Type B pancreatic cell (in vitro differentiated cells): ENCODE results near the gene CD8A. TPM values are rescaled to one million over a fixed set of nuclear protein-coding genes. Genes with fewer than 3 reads are reported as not detected.

Experiments used
- DNase-seq: peaks from one replicate; pipeline ENCODE4 v3.0.0; 2021; ENCODE audit warnings: mixed read lengths; ENCODE audit not compliant: unreplicated experiment; ENCODE audit errors: extremely low spot score
- H3K27ac Mint-ChIP-seq: 2 replicates; pipeline ENCODE4 v1.8.0; 2021; ENCODE audit warnings: mild to moderate bottlenecking, mixed read lengths
- H3K27me3 Mint-ChIP-seq: 2 replicates; pipeline ENCODE4 v1.8.0; 2021; ENCODE audit warnings: mixed read lengths
- H3K36me3 Mint-ChIP-seq: 2 replicates; pipeline ENCODE4 v1.8.0; 2021; ENCODE audit warnings: mixed read lengths
- H3K4me1 Mint-ChIP-seq: one replicate; pipeline ENCODE4 v1.8.0; 2021; ENCODE audit warnings: mixed read lengths; ENCODE audit not compliant: unreplicated experiment
- H3K4me3 Mint-ChIP-seq: 2 replicates; pipeline ENCODE4 v1.8.0; 2021; ENCODE audit warnings: mild to moderate bottlenecking, mixed read lengths
- H3K9me3 Mint-ChIP-seq: 2 replicates; pipeline ENCODE4 v1.8.0; 2021; ENCODE audit warnings: mixed read lengths
- CTCF ChIP-seq: fragments of 200-600 bp; sonication (generic); conservative IDR thresholded peaks from 2 replicates; pipeline ENCODE4 v1.5.0; 2021; ENCODE audit warnings: antibody characterized with exemption, mild to moderate bottlenecking
- total RNA-seq: library from RNA; stranded (reverse); gene quantifications from 2 replicates; pipeline ENCODE4 v1.2.1, GENCODE V29; 2021; ENCODE audit warnings: low replicate concordance

Gene CD8A
- total RNA-seq, 1 donor from 2014 or later, result 0.34 TPM

DNA sequence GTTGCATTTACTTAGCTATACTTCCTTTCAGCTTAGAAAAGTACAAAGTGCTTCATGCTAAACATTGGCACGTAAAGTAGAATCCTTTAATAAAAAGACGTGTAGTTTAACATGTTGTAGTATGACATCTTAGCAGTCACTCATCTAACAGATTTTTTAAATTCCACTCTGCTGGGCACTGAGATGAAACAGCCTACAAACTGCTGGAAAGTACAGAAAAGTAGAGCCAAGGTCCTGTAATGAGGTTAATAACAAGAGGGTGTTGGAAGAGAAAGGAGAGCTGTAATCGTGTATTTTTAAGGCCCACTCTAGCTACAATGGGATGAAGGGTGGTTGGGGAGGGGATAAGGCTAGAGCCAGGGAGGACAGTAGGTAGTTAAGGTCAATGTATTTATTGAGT is 10.7 kb downstream of the CD8A start:
- Mint-ChIP-seq H3K4me3 (no peak overlapping the region), H3K27me3 (peaks cover 16% of the 10 kb centered on the region), H3K9me3 (no peaks in the 10 kb centered on the region), H3K4me1 (no peaks in the 10 kb centered on the region), H3K27ac (no peak overlapping the region), H3K36me3 (no peaks in the 10 kb centered on the region)
- no peak for DNase-seq
- TF ChIP-seq CTCF, result no peak

DNA sequence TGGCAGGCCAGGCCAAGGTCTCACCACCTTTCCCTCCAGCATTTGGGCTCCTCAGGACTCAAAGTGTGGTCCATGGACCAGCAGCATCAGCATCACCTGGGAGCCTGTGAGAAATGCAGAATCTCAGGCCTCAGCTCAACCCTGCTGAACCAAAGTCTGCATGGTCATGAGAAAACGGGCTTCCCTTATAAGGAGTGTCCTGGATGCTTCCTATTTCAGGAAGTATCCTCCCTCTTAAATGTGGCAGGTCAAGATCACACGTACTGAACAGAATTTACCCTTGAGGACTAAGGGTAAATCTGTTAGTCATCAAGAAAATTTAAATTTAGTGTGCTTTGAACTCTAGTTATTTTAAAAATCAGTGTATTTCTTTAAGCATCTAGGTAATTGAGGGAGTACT is 11.8 kb downstream of the CD8A start:
- H3K27me3 Mint-ChIP-seq, result peaks cover 6% of the 10 kb centered on the region
- H3K27ac Mint-ChIP-seq, result no peak overlapping the region
- H3K4me1 Mint-ChIP-seq, result no peaks in the 10 kb centered on the region
- no peak for TF ChIP-seq CTCF
- H3K9me3 Mint-ChIP-seq, result no peaks in the 10 kb centered on the region
- no peak overlapping the region for H3K4me3 Mint-ChIP-seq
- DNase-seq, result no peak
- H3K36me3 Mint-ChIP-seq, result peaks cover 6% of the 10 kb centered on the region

DNA sequence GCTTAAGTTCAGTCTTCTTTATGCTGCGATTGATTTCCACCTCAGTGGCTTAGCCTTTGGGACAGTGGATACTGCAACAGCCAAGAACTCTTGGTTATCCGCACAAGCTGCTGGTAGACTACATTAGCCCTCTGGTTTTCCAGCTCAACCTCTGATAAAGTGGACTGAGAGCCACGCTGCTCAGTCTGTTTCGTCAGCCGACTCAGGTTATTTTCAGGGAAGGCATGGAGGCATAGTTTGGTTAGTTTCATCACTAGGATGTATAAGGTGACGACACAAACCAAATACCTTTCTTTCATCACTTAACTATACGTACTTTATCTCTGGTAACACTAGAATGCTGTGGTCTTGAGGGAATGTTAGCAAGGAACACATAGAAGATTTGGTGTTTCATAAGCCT is 14.2 kb downstream of the CD8A start:
- H3K4me1 Mint-ChIP-seq, result no peaks in the 10 kb centered on the region
- no peak for TF ChIP-seq CTCF
- H3K27me3 Mint-ChIP-seq, result no peaks in the 10 kb centered on the region
- peaks cover 17% of the 10 kb centered on the region for H3K36me3 Mint-ChIP-seq
- no peak overlapping the region for H3K27ac Mint-ChIP-seq
- H3K9me3 Mint-ChIP-seq, result no peaks in the 10 kb centered on the region
- no peak for DNase-seq
- no peak overlapping the region for H3K4me3 Mint-ChIP-seq

GRCh38 chr2:86775338-86775737 is 15.4 kb downstream of the CD8A start:
- no peaks in the 10 kb centered on the region for H3K27me3 Mint-ChIP-seq
- H3K4me1 Mint-ChIP-seq, result no peaks in the 10 kb centered on the region
- TF ChIP-seq CTCF, result no peak
- no peak overlapping the region for H3K27ac Mint-ChIP-seq
- H3K4me3 Mint-ChIP-seq, result no peak overlapping the region
- DNase-seq, result no peak
- peaks cover 24% of the 10 kb centered on the region for H3K36me3 Mint-ChIP-seq
- no peaks in the 10 kb centered on the region for H3K9me3 Mint-ChIP-seq

DNA sequence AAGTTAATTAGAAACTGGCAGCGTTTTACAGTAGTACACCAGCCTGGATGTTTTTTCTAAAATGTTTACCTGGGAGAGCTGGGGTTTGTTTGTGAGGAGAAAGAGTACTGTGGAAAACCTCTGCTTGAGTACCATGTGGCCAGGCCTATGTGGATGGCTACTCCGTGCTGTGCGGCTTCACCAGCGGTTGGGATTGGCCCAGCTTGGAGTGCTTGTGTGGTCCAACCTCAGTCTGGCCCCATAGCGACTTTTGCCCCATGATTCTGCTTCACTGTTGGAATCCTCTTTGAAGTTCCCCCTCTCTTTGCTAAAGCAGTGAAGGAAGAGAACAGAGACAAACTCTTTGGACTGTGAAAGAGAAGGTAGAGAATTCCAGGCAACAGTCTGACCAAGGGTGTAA is 15.9 kb downstream of the CD8A start:
- no peak overlapping the region for H3K4me3 Mint-ChIP-seq
- H3K27me3 Mint-ChIP-seq, result no peaks in the 10 kb centered on the region
- H3K27ac Mint-ChIP-seq, result no peak overlapping the region
- H3K36me3 Mint-ChIP-seq, result peaks cover 24% of the 10 kb centered on the region
- no peak for DNase-seq
- TF ChIP-seq CTCF, result no peak
- no peaks in the 10 kb centered on the region for H3K4me1 Mint-ChIP-seq
- H3K9me3 Mint-ChIP-seq, result no peaks in the 10 kb centered on the region

GRCh38 chr2:86772611-86773010 is 18.1 kb downstream of the CD8A start:
- Mint-ChIP-seq H3K9me3 (no peaks in the 10 kb centered on the region), H3K36me3 (peaks cover 30% of the 10 kb centered on the region), H3K4me1 (no peaks in the 10 kb centered on the region), H3K4me3 (no peak overlapping the region), H3K27ac (no peak overlapping the region), H3K27me3 (no peaks in the 10 kb centered on the region)
- no peak for DNase-seq
- no peak for TF ChIP-seq CTCF
